WTC11 (cell line): Measurements from ENCODE around the gene SCNN1B. TPM values are rescaled to one million over a fixed set of nuclear protein-coding genes. Genes with fewer than 3 reads are reported as not detected.

Source experiments
- ATAC-seq: fragments of 200-7000 bp; cut with Tn5 transposase; 2 replicates; pipeline ENCODE4 v1.10.0; 2021; ENCODE audit warnings: mild to moderate bottlenecking, moderate library complexity
- CTCF ChIA-PET: fragments of 300-600 bp; sonication (Branson Sonifier 250); formaldehyde crosslinking; loops from one replicate; lab custom pipeline; 2021; ENCODE audit warnings: antibody characterized with exemption; lab: Charles Lee
- POLR2A ChIA-PET: fragments of 350-600 bp; sonication (Branson Sonifier 250); formaldehyde crosslinking; loops from one replicate; lab custom pipeline; 2021; ENCODE audit warnings: antibody characterized with exemption; lab: Charles Lee
- DNase-seq: peaks from one replicate; pipeline ENCODE4 v3.0.0; 2021; ENCODE audit warnings: low spot score
- H3K27ac Mint-ChIP-seq: 2 replicates; pipeline ENCODE4 v1.8.0; 2021; ENCODE audit warnings: mixed read lengths
- H3K27me3 Mint-ChIP-seq: 2 replicates; pipeline ENCODE4 v1.8.0; 2021; ENCODE audit warnings: low read depth, mild to moderate bottlenecking, moderate library complexity, mixed read lengths
- H3K36me3 Mint-ChIP-seq: 2 replicates; pipeline ENCODE4 v1.8.0; 2021; ENCODE audit warnings: mixed read lengths
- H3K4me1 Mint-ChIP-seq: 2 replicates; pipeline ENCODE4 v1.8.0; 2022; ENCODE audit warnings: mixed read lengths
- H3K4me3 Mint-ChIP-seq: 2 replicates; pipeline ENCODE4 v1.8.0; 2021; ENCODE audit warnings: mild to moderate bottlenecking, moderate library complexity, mixed read lengths
- H3K9me3 Mint-ChIP-seq: 2 replicates; pipeline ENCODE4 v1.8.0; 2021; ENCODE audit warnings: mixed read lengths
- AR ChIP-seq: fragments of 250-450 bp; sonication (Bioruptor Pico); IDR thresholded peaks from 2 replicates; pipeline ENCODE4 v1.9.0; 2021; ENCODE audit warnings: mild to moderate bottlenecking
- ATF3 ChIP-seq: sonication (generic); formaldehyde crosslinking; conservative IDR thresholded peaks from 2 replicates; pipeline ENCODE4 v1.8.1; 2022; ENCODE audit warnings: mild to moderate bottlenecking, missing genetic modification reagents
- E2F1 ChIP-seq: sonication (generic); formaldehyde crosslinking; IDR thresholded peaks from 2 replicates; pipeline ENCODE4 v1.8.0; 2022; ENCODE audit warnings: mild to moderate bottlenecking, missing genetic modification reagents
- ESRRA ChIP-seq: sonication (generic); formaldehyde crosslinking; IDR thresholded peaks from 2 replicates; pipeline ENCODE4 v1.8.1; 2022; ENCODE audit warnings: mild to moderate bottlenecking, missing genetic modification reagents, borderline replicate concordance
- ETV6 ChIP-seq: sonication (generic); formaldehyde crosslinking; IDR thresholded peaks from 2 replicates; pipeline ENCODE4 v1.8.1; 2022; ENCODE audit warnings: mild to moderate bottlenecking, missing genetic modification reagents
- GTF2I ChIP-seq: fragments of 250-450 bp; sonication (Bioruptor Pico); conservative IDR thresholded peaks from 2 replicates; pipeline ENCODE4 v1.4.0; 2021; ENCODE audit warnings: mild to moderate bottlenecking
- KAT7 ChIP-seq: sonication (generic); formaldehyde crosslinking; IDR thresholded peaks from 2 replicates; pipeline ENCODE4 v1.8.1; 2023; ENCODE audit warnings: missing genetic modification reagents, mild to moderate bottlenecking, borderline replicate concordance
- MYBL2 ChIP-seq: sonication (generic); formaldehyde crosslinking; IDR thresholded peaks from 2 replicates; pipeline ENCODE4 v1.8.1; 2023; ENCODE audit warnings: mild to moderate bottlenecking, moderate library complexity, missing genetic modification reagents
- NFATC4 ChIP-seq: fragments of 250-450 bp; sonication (Bioruptor Pico); IDR thresholded peaks from 2 replicates; pipeline ENCODE4 v1.9.0; 2021; ENCODE audit warnings: mild to moderate bottlenecking
- PRRX2 ChIP-seq: fragments of 250-450 bp; sonication (Bioruptor Pico); IDR thresholded peaks from 2 replicates; pipeline ENCODE4 v1.8.0; 2021; ENCODE audit warnings: mild to moderate bottlenecking
- TP53 ChIP-seq: sonication (generic); formaldehyde crosslinking; IDR thresholded peaks from 2 replicates; pipeline ENCODE4 v1.8.1; 2023; ENCODE audit warnings: mild to moderate bottlenecking, missing genetic modification reagents
- ZNF281 ChIP-seq: sonication (generic); formaldehyde crosslinking; IDR thresholded peaks from 2 replicates; pipeline ENCODE4 v1.8.0; 2023; ENCODE audit warnings: mild to moderate bottlenecking, missing genetic modification reagents
- ZNF423 ChIP-seq: fragments of 250-450 bp; sonication (Bioruptor Pico); IDR thresholded peaks from 2 replicates; pipeline ENCODE4 v2.1.2; 2022; ENCODE audit warnings: mild to moderate bottlenecking, moderate library complexity
- total RNA-seq: library from RNA; stranded (reverse); gene quantifications from 3 replicates; pipeline ENCODE4 v1.2.3, GENCODE V29; 2021
- TF ChIP-seq, protein P1 (sequence below): fragments of 250-450 bp; sonication (Bioruptor Pico); IDR thresholded peaks from 2 replicates; pipeline ENCODE4 v1.9.0; 2021; ENCODE audit warnings: mild to moderate bottlenecking, borderline replicate concordance
- TF ChIP-seq, protein P2 (sequence below): sonication (generic); formaldehyde crosslinking; conservative IDR thresholded peaks from 2 replicates; pipeline ENCODE4 v1.8.1; 2023; ENCODE audit warnings: mild to moderate bottlenecking, low read depth, missing genetic modification reagents, moderate library complexity
- TF ChIP-seq, protein P3 (sequence below): fragments of 250-450 bp; sonication (Bioruptor Pico); IDR thresholded peaks from 2 replicates; pipeline ENCODE4 v1.8.0; 2021; ENCODE audit warnings: mild to moderate bottlenecking
- TF ChIP-seq, protein P4 (sequence below): sonication (generic); formaldehyde crosslinking; IDR thresholded peaks from 2 replicates; pipeline ENCODE4 v1.8.1; 2023; ENCODE audit warnings: mild to moderate bottlenecking, missing genetic modification reagents

SCNN1B gene
- total RNA-seq, 1 experiment from 2014 or later: 4.8 TPM

GRCh38 chr16:23306199-23307100, 4.3 kb downstream of the SCNN1B start (continued):
- TF ChIP-seq, protein P1, sequence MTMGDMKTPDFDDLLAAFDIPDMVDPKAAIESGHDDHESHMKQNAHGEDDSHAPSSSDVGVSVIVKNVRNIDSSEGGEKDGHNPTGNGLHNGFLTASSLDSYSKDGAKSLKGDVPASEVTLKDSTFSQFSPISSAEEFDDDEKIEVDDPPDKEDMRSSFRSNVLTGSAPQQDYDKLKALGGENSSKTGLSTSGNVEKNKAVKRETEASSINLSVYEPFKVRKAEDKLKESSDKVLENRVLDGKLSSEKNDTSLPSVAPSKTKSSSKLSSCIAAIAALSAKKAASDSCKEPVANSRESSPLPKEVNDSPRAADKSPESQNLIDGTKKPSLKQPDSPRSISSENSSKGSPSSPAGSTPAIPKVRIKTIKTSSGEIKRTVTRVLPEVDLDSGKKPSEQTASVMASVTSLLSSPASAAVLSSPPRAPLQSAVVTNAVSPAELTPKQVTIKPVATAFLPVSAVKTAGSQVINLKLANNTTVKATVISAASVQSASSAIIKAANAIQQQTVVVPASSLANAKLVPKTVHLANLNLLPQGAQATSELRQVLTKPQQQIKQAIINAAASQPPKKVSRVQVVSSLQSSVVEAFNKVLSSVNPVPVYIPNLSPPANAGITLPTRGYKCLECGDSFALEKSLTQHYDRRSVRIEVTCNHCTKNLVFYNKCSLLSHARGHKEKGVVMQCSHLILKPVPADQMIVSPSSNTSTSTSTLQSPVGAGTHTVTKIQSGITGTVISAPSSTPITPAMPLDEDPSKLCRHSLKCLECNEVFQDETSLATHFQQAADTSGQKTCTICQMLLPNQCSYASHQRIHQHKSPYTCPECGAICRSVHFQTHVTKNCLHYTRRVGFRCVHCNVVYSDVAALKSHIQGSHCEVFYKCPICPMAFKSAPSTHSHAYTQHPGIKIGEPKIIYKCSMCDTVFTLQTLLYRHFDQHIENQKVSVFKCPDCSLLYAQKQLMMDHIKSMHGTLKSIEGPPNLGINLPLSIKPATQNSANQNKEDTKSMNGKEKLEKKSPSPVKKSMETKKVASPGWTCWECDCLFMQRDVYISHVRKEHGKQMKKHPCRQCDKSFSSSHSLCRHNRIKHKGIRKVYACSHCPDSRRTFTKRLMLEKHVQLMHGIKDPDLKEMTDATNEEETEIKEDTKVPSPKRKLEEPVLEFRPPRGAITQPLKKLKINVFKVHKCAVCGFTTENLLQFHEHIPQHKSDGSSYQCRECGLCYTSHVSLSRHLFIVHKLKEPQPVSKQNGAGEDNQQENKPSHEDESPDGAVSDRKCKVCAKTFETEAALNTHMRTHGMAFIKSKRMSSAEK (CRISPR knock-in tag): no peak
- no peak for TF ChIP-seq GTF2I
- no peak for TF ChIP-seq ZNF423 (CRISPR knock-in tag)
- TF ChIP-seq, protein P2, sequence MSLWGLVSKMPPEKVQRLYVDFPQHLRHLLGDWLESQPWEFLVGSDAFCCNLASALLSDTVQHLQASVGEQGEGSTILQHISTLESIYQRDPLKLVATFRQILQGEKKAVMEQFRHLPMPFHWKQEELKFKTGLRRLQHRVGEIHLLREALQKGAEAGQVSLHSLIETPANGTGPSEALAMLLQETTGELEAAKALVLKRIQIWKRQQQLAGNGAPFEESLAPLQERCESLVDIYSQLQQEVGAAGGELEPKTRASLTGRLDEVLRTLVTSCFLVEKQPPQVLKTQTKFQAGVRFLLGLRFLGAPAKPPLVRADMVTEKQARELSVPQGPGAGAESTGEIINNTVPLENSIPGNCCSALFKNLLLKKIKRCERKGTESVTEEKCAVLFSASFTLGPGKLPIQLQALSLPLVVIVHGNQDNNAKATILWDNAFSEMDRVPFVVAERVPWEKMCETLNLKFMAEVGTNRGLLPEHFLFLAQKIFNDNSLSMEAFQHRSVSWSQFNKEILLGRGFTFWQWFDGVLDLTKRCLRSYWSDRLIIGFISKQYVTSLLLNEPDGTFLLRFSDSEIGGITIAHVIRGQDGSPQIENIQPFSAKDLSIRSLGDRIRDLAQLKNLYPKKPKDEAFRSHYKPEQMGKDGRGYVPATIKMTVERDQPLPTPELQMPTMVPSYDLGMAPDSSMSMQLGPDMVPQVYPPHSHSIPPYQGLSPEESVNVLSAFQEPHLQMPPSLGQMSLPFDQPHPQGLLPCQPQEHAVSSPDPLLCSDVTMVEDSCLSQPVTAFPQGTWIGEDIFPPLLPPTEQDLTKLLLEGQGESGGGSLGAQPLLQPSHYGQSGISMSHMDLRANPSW: no peak
- TF ChIP-seq TP53: no peak

DNA sequence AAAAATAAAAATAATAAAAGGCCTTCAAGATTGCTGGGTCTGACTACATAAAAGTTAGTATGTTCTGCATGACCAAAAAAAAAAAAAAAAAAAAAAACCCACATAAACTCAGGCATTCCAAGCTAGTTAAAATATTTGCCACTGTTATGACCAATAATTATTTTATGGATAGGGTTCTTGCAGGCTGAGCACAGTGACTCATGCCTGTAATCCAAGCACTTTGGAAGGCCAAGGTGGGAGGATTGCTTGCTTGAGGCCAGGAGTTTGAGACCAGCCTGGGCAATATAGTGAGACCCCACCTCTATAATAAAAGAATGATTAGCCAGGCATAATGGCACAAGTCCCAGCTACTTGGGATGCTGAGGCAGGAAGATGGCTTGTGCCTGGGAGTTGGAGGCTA, 8.1 kb downstream of the SCNN1B start:
- DNase-seq: no peak
- ChIA-PET POLR2A (interaction anchor here (0.6 kb wide), 1 partner anchor 61 kb away, joined by 3 read pairs; no protein-coding TSS in a partner anchor), CTCF (interaction anchor here (2.4 to 2.7 kb wide), 2 partner anchors 20 to 125 kb away, joined by 7 to 10 read pairs; no protein-coding TSS in a partner anchor)
- ATAC-seq: no peak
- no peaks in the 10 kb centered on the region for H3K27me3 Mint-ChIP-seq
- H3K27ac Mint-ChIP-seq: no peak overlapping the region
- 0 out of 2 replicates have a peak, but pooled peaks cover 5% of the 10 kb centered on the region for H3K36me3 Mint-ChIP-seq
- H3K4me3 Mint-ChIP-seq: no peak overlapping the region
- H3K9me3 Mint-ChIP-seq: peaks cover 9% of the 10 kb centered on the region
- no peaks in the 10 kb centered on the region for H3K4me1 Mint-ChIP-seq
- TF ChIP-seq NFATC4 (no peak), ESRRA (CRISPR knock-in tag) (no peak), PRRX2 (CRISPR knock-in tag) (no peak), KAT7 (no peak), E2F1 (CRISPR knock-in tag) (no peak), ETV6 (CRISPR knock-in tag) (no peak), MYBL2 (CRISPR knock-in tag) (no peak), AR (no peak), ZNF281 (CRISPR knock-in tag) (no peak), ATF3 (CRISPR knock-in tag) (no peak)
- TF ChIP-seq, protein P3, sequence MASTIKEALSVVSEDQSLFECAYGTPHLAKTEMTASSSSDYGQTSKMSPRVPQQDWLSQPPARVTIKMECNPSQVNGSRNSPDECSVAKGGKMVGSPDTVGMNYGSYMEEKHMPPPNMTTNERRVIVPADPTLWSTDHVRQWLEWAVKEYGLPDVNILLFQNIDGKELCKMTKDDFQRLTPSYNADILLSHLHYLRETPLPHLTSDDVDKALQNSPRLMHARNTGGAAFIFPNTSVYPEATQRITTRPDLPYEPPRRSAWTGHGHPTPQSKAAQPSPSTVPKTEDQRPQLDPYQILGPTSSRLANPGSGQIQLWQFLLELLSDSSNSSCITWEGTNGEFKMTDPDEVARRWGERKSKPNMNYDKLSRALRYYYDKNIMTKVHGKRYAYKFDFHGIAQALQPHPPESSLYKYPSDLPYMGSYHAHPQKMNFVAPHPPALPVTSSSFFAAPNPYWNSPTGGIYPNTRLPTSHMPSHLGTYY (CRISPR knock-in tag): no peak
- TF ChIP-seq, protein P4, sequence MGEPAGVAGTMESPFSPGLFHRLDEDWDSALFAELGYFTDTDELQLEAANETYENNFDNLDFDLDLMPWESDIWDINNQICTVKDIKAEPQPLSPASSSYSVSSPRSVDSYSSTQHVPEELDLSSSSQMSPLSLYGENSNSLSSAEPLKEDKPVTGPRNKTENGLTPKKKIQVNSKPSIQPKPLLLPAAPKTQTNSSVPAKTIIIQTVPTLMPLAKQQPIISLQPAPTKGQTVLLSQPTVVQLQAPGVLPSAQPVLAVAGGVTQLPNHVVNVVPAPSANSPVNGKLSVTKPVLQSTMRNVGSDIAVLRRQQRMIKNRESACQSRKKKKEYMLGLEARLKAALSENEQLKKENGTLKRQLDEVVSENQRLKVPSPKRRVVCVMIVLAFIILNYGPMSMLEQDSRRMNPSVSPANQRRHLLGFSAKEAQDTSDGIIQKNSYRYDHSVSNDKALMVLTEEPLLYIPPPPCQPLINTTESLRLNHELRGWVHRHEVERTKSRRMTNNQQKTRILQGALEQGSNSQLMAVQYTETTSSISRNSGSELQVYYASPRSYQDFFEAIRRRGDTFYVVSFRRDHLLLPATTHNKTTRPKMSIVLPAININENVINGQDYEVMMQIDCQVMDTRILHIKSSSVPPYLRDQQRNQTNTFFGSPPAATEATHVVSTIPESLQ (CRISPR knock-in tag): no peak
